ENCODE data around the gene FAM72C. TPM values are rescaled to one million over a fixed set of nuclear protein-coding genes. Genes with fewer than 3 reads are reported as not detected.
"Not testable (repeated sequence)": the region's sequence is repeated elsewhere in the genome, so short reads cannot be mapped to it uniquely, and the experiment has no call there.

Gene FAM72C
- polyA plus RNA-seq, 6 donors from 2014 or later, result 0.20 TPM; not detected in 5

- not testable (repeated sequence) for H3K4me3 Mint-ChIP-seq; H3K9me3 Mint-ChIP-seq; DNase-seq; H3K27me3 Mint-ChIP-seq; H3K27ac Mint-ChIP-seq; H3K36me3 Mint-ChIP-seq; ATAC-seq (ENCODE audit: low read depth in 2 of 2); H3K4me1 Mint-ChIP-seq
Measured at GRCh38 chr1:143996020-143996419, 24.2 kb upstream of the FAM72C start.

- not testable (repeated sequence) for H3K27me3 Mint-ChIP-seq; H3K9me3 Mint-ChIP-seq; ATAC-seq (ENCODE audit: low read depth in 2 of 2); H3K4me1 Mint-ChIP-seq; H3K4me3 Mint-ChIP-seq; H3K27ac Mint-ChIP-seq; H3K36me3 Mint-ChIP-seq; DNase-seq
Measured at GRCh38 chr1:143993301-143993907, 21.6 kb upstream of the FAM72C start.

GRCh38 chr1:143990699-143991098 lies 18.9 kb upstream of the FAM72C start:
- not testable (repeated sequence) for H3K4me1 Mint-ChIP-seq; ATAC-seq (ENCODE audit: low read depth in 2 of 2); H3K27me3 Mint-ChIP-seq; H3K27ac Mint-ChIP-seq; H3K36me3 Mint-ChIP-seq; H3K9me3 Mint-ChIP-seq; DNase-seq; H3K4me3 Mint-ChIP-seq

GRCh38 chr1:143989719-143990118 lies 17.9 kb upstream of the FAM72C start:
- H3K36me3 Mint-ChIP-seq; H3K27me3 Mint-ChIP-seq; DNase-seq; H3K4me1 Mint-ChIP-seq; H3K27ac Mint-ChIP-seq; H3K4me3 Mint-ChIP-seq; H3K9me3 Mint-ChIP-seq; ATAC-seq (ENCODE audit: low read depth in 2 of 2): not testable (repeated sequence)

GRCh38 chr1:143989427-143989712 lies 17.6 kb upstream of the FAM72C start:
- H3K4me3 Mint-ChIP-seq; DNase-seq; H3K36me3 Mint-ChIP-seq; ATAC-seq (ENCODE audit: low read depth in 2 of 2); H3K27ac Mint-ChIP-seq; H3K4me1 Mint-ChIP-seq; H3K27me3 Mint-ChIP-seq; H3K9me3 Mint-ChIP-seq: not testable (repeated sequence)

GRCh38 chr1:143988602-143989426 lies 17.0 kb upstream of the FAM72C start:
- not testable (repeated sequence) for H3K27ac Mint-ChIP-seq; H3K4me3 Mint-ChIP-seq; H3K36me3 Mint-ChIP-seq; ATAC-seq (ENCODE audit: low read depth in 2 of 2); H3K9me3 Mint-ChIP-seq; H3K27me3 Mint-ChIP-seq; DNase-seq; H3K4me1 Mint-ChIP-seq

GRCh38 chr1:143987868-143988267 lies 16.1 kb upstream of the FAM72C start:
- ATAC-seq (ENCODE audit: low read depth in 2 of 2), result peak; percentile 65 to 72

GRCh38 chr1:143984721-143985473 lies 13.1 kb upstream of the FAM72C start:
- DNase-seq; H3K27me3 Mint-ChIP-seq; H3K27ac Mint-ChIP-seq; H3K4me1 Mint-ChIP-seq; H3K4me3 Mint-ChIP-seq; ATAC-seq (ENCODE audit: low read depth in 2 of 2); H3K36me3 Mint-ChIP-seq; H3K9me3 Mint-ChIP-seq: not testable (repeated sequence)

More at GRCh38 chr1:143987868-143988267, 16.1 kb upstream of the FAM72C start:
- not testable (repeated sequence) for DNase-seq, H3K9me3 Mint-ChIP-seq, H3K4me3 Mint-ChIP-seq, H3K27me3 Mint-ChIP-seq, H3K36me3 Mint-ChIP-seq, H3K4me1 Mint-ChIP-seq, H3K27ac Mint-ChIP-seq

GRCh38 chr1:143974416-143974815 lies 2.6 kb upstream of the FAM72C start:
- not testable (repeated sequence) for H3K27ac Mint-ChIP-seq, H3K9me3 Mint-ChIP-seq, H3K4me1 Mint-ChIP-seq, DNase-seq, H3K36me3 Mint-ChIP-seq, H3K27me3 Mint-ChIP-seq
- peak; percentile 2 to 6 for ATAC-seq (ENCODE audit: low read depth in 2 of 2)
- H3K4me3 Mint-ChIP-seq, result peak overlapping the region in 5 of 8 donors; percentile 64 to 91 (median 83)

GRCh38 chr1:143973876-143974414 lies 2.2 kb upstream of the FAM72C start:
- DNase-seq; H3K36me3 Mint-ChIP-seq; ATAC-seq (ENCODE audit: low read depth in 2 of 2); H3K9me3 Mint-ChIP-seq; H3K27me3 Mint-ChIP-seq; H3K4me1 Mint-ChIP-seq: not testable (repeated sequence)
- peak overlapping the region in 2 of 6 donors; percentile 51 to 92 for H3K27ac Mint-ChIP-seq
- H3K4me3 Mint-ChIP-seq, result peak overlapping the region; percentile 86 to 95 (median 94)

GRCh38 chr1:143972753-143973326 lies 1.1 kb upstream of the FAM72C start:
- H3K4me3 Mint-ChIP-seq, H3K27me3 Mint-ChIP-seq, H3K9me3 Mint-ChIP-seq, H3K4me1 Mint-ChIP-seq, H3K27ac Mint-ChIP-seq, DNase-seq, H3K36me3 Mint-ChIP-seq: not testable (repeated sequence)
- peak; percentile 1 to 2 for ATAC-seq (ENCODE audit: low read depth in 2 of 2)

- H3K9me3 Mint-ChIP-seq; H3K27ac Mint-ChIP-seq; H3K4me3 Mint-ChIP-seq; H3K27me3 Mint-ChIP-seq; DNase-seq; ATAC-seq (ENCODE audit: low read depth in 2 of 2); H3K4me1 Mint-ChIP-seq; H3K36me3 Mint-ChIP-seq: not testable (repeated sequence)
Measured at GRCh38 chr1:143965860-143966259, 5.9 kb downstream of the FAM72C start.

GRCh38 chr1:143964294-143964693 lies 7.5 kb downstream of the FAM72C start:
- not testable (repeated sequence) for H3K9me3 Mint-ChIP-seq; DNase-seq; ATAC-seq (ENCODE audit: low read depth in 2 of 2); H3K4me1 Mint-ChIP-seq; H3K27ac Mint-ChIP-seq; H3K4me3 Mint-ChIP-seq; H3K36me3 Mint-ChIP-seq; H3K27me3 Mint-ChIP-seq
